NCI-H69 (cell line): ENCODE data around the gene OAS3.

Source experiments
- DNase-seq: peaks from one replicate; lab custom pipeline; 2025; lab: John Stamatoyannopoulos, UW

OAS3 gene

DNA sequence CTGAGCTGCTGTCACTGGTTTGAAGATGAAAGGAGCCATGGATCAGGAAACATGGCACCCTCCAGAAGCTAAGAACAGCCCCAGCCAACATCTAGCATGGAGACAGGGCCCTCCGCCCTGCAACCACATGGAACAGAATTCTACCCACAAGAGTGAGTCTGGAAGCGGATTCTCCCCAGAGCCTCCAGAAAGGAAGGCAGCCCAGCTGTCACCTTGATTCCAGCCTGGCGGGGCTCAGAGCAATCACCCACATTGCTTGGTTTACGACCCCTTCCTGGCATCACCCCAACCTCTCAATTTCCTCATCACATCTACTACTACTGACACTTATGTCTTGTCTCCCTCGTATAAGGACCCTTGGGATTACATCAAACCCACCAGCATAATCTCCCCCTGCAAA is 78.5 kb downstream of the OAS3 start:
- DNase-seq, result peak; percentile 22

DNA sequence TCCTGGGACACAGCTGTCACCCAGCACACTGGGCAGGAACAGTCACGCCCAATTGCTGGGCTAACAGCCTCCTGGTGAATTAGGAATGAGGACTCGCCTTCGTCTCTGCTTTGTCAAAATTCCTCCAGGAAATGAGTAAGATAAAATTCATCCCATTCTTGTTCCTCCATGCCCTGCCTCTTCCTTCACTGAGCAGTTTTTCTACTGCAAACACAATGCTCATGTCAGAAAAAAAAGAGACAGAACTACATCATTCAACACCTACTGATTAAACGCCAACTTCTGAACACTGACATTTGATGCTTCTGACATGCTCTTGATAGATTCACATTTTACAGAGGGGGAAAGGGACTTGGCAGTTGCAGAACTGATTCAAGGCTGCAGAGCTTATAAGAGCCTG is 80.8 kb downstream of the OAS3 start:
- DNase-seq, result no peak

DNA sequence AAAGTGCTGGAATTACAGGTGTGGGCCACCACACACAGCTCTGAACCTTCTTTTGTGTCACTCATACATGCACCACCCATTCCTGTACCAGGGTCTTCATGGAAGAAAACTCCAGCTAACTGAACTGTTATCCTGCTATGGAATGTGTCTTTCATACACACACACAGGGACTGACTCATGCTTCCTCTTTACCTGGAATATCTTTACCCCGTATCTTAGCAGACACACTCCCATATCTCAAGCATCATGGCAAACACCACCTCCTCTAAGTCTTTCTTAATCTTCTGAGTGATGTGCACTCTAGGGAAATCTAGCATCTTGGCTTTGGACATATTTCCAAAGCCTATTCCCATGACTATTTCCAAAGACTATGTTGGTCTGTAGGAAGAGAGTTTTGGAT is 83.2 kb downstream of the OAS3 start:
- DNase-seq, result no peak
